GM12878 (cell line): ENCODE measurements around the gene ADARB1. TPM values are rescaled to one million over a fixed set of nuclear protein-coding genes. Genes with fewer than 3 reads are reported as not detected.

ENCODE experiments used
- ATAC-seq: fragments of 200-7000 bp; cut with Tn5 transposase; 3 replicates; pipeline ENCODE4 v1.9.1; 2020; ENCODE audit warnings: mild to moderate bottlenecking, moderate library complexity
- BruUV-seq: library from RNA; stranded (reverse); fragments of 400-500 nt; replicated peaks from 2 replicates; lab custom pipeline; 2021; lab: Mats Ljungman, UMichigan
- CTCF ChIA-PET: fragments of 300-600 bp; sonication (Branson Sonifier 250); formaldehyde crosslinking; extraction: SDS; loops from one replicate; lab custom pipeline; 2021; ENCODE audit warnings: inconsistent platforms; lab: Yijun Ruan, JAX
- POLR2A ChIA-PET: fragments of 350-600 bp; formaldehyde crosslinking; extraction: SDS; loops from one replicate; lab custom pipeline; 2021; ENCODE audit warnings: inconsistent platforms; lab: Charles Lee
- RAD21 ChIA-PET: fragments of 300-600 bp; sonication (Branson Sonifier 250); formaldehyde crosslinking; loops from one replicate; lab custom pipeline; 2023; ENCODE audit warnings: antibody characterized with exemption; ENCODE audit not compliant: unreplicated experiment; lab: Charles Lee
- SMC1A ChIA-PET: fragments of 300-600 bp; sonication (Branson Sonifier 250); formaldehyde crosslinking; loops from one replicate; lab custom pipeline; 2023; ENCODE audit not compliant: unreplicated experiment, uncharacterized antibody; lab: Charles Lee
- DNase-seq: peaks from one replicate; pipeline ENCODE4 v3.0.0-alpha.2; 2011; ENCODE audit warnings: low read depth, low spot score
- FAIRE-seq: peaks from 3 replicates; lab custom pipeline; 2011; peaks lifted over from hg19 to GRCh38; lab: Jason Lieb, UNC
- H2AFZ ChIP-seq: 2 replicates; pipeline ENCODE4 v1.6.0; 2011; ENCODE audit warnings: low read depth, low read length, control low read depth; ENCODE audit not compliant: control insufficient read depth
- H3K27ac ChIP-seq: 2 replicates; pipeline ENCODE4 v1.5.1; 2011; ENCODE audit warnings: control low read depth; ENCODE audit not compliant: control insufficient read depth, insufficient read depth
- H3K27me3 ChIP-seq, 2 experiments: replicated peaks in 1 of 2; 2 replicates each; pipeline versions ENCODE4 v1.6.0 to v1.6.1; 2011; ENCODE audit warnings: low read length in 1 of 2; ENCODE audit not compliant: control insufficient read depth in 2 of 2, insufficient read depth in 2 of 2
- H3K36me3 ChIP-seq, 2 experiments: 2 replicates each; pipeline ENCODE4 v1.5.1; 2011; ENCODE audit warnings: low read length in 1 of 2; ENCODE audit not compliant: control insufficient read depth in 2 of 2, insufficient read depth in 2 of 2
- H3K4me1 ChIP-seq: 2 replicates; pipeline ENCODE4 v1.6.1; 2011; ENCODE audit warnings: mild to moderate bottlenecking, low read length, moderate library complexity, mixed read lengths; ENCODE audit not compliant: control insufficient read depth, insufficient read depth
- H3K4me2 ChIP-seq: 2 replicates; pipeline ENCODE4 v1.6.0; 2011; ENCODE audit warnings: control low read depth; ENCODE audit not compliant: control insufficient read depth, insufficient read depth
- H3K4me3 ChIP-seq: fragments of 200-600 bp; sonication (generic); 2 replicates; pipeline ENCODE4 v1.5.1; 2016
- H3K79me2 ChIP-seq: 2 replicates; pipeline ENCODE4 v1.6.0; 2011; ENCODE audit warnings: low read length; ENCODE audit not compliant: control insufficient read depth, insufficient read depth
- H3K9ac ChIP-seq: 2 replicates; pipeline ENCODE4 v1.8.0; 2011; ENCODE audit warnings: low read length, control low read depth, mixed read lengths; ENCODE audit not compliant: control insufficient read depth, insufficient read depth
- H3K9me3 ChIP-seq: replicated peaks from 3 replicates; pipeline ENCODE4 v1.5.1; 2011; ENCODE audit warnings: mild to moderate bottlenecking, low read length; ENCODE audit not compliant: control insufficient read depth, insufficient read depth
- H4K20me1 ChIP-seq: 2 replicates; pipeline ENCODE4 v1.6.0; 2011; ENCODE audit not compliant: control insufficient read depth, insufficient read depth
- ELK1 ChIP-seq: IDR thresholded peaks from 2 replicates; pipeline ENCODE4 v1.6.1; 2012; ENCODE audit warnings: low read depth, low read length, improper control_type of control experiment
- HDGF ChIP-seq: fragments of 450-650 bp; IDR thresholded peaks from 2 replicates; pipeline ENCODE4 v1.6.1; 2016; ENCODE audit warnings: antibody characterized with exemption
- NRF1 ChIP-seq: conservative IDR thresholded peaks from 2 replicates; pipeline ENCODE4 v1.6.1; 2011; ENCODE audit warnings: mild to moderate bottlenecking, low read depth, low read length, improper control_type of control experiment
- ZNF384 ChIP-seq: IDR thresholded peaks from 2 replicates; pipeline ENCODE4 v1.6.1; 2012; ENCODE audit warnings: low read depth, mild to moderate bottlenecking, low read length, improper control_type of control experiment, borderline replicate concordance
- WGBS: methylation state at CpG from one replicate; pipeline ENCODE4 v1.1.6; 2016; ENCODE audit warnings: low lambda C conversion rate; ENCODE audit not compliant: insufficient replicate concordance, insufficient coverage; ENCODE audit errors: missing lambda C conversion rate; 5-methylcytosine and 5-hydroxymethylcytosine counted together
- in situ Hi-C: fragments of 300-500 bp; cut with MboI; formaldehyde crosslinking; loops from 9 replicates; pipeline ENCODE4 v1.14.3; 2018; ENCODE audit warnings: mixed read lengths
- intact Hi-C: fragments of 100-400 bp; cut with micrococcal nuclease; formaldehyde crosslinking; loops from one replicate; pipeline ENCODE4 v1.14.2; 2022; ENCODE audit not compliant: unreplicated experiment
- polyA plus RNA-seq, 11 experiments: library from polyadenylated mRNA; depleted of rRNA in 4 of 11; unstranded in 6 of 11; stranded (reverse) in 5 of 11; fragments of >200 nt; fragmentation: Nextera tagmentation in 4 of 11; fragmentation: Illumina TruSeq in 1 of 11; extraction: Ambion mirVana in 4 of 11; extraction: Trizol in 1 of 11; gene quantifications; 1 replicate in 1 of 11; 2 replicates in 10 of 11; pipeline versions ENCODE4 v1.2.1 to v1.2.3, GENCODE V29; 2011 to 2016; ENCODE audit warnings: inconsistent platforms in 2 of 11, missing spikeins in 2 of 11, low read depth in 1 of 11
- total RNA-seq, 4 experiments: library from RNA; depleted of rRNA in 3 of 4; stranded (reverse); fragments of >200 nt in 3 of 4; fragmentation: Illumina TruSeq in 1 of 4; extraction: Trizol in 1 of 4; gene quantifications; 2 replicates each; pipeline versions ENCODE4 v1.2.1 to v1.2.3, GENCODE V29; 2013 to 2021

Gene ADARB1
- total and polyA plus RNA-seq, 10 of the 15 experiments (the other 5 are each of a cell fraction or from before 2014, with no cell fraction given) = 5.7 to 61.7 (median 25.3) TPM

DNA sequence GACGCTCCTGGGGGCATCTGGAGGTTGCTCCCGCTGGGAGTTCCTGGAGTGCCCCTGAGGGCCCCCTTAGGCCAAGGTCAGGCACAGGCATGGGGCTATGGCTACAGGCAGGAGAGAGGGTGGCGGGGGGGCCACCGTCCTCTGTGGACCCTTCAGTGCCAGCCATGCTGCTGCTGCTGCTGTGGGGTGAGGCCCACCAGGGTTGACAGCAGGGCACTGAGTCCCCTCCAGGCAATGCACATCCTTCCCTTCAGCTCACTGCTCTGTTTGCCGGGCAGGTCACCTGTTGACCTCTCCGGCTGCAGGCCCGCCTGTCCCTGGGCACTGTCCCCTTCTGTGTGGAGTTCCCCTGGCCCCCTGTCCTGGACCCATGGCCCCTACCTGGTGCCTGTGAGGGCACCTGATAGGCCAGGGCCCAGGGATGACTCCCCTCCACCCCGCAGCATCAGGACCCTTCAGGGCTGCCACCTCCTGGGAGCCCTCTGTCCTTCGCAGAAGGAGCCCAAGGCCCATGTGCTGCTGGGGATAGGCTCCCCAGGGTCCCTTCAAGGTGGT is 34.1 kb upstream of the ADARB1 start (continued):
- no peak for TF ChIP-seq HDGF

- SMC1A ChIA-PET = no interaction called here
- H3K27ac ChIP-seq = no peak overlapping the region
Observed at GRCh38 chr21:45040739-45041138, 33.6 kb upstream of the ADARB1 start.

More at GRCh38 chr21:45040739-45041138, 33.6 kb upstream of the ADARB1 start:
- H3K4me2 ChIP-seq = no peak overlapping the region
- H4K20me1 ChIP-seq = no peaks in the 10 kb centered on the region
- peaks cover 0 to 2% of the 10 kb centered on the region in 2 experiments; a peak in 2 of 4 replicates for H3K27me3 ChIP-seq
- WGBS = 41% methylated on average over 15 of the region's 15 CpGs
- H3K9me3 ChIP-seq = peaks cover 7% of the 10 kb centered on the region; the same call in 1 of the 3 replicates
- no peak overlapping the region for H2AFZ ChIP-seq
- BruUV-seq = no TSS peak
- intact Hi-C loops = no loop called here
- H3K36me3 ChIP-seq = no peaks in the 10 kb centered on the region
- H3K4me1 ChIP-seq = no peaks in the 10 kb centered on the region
- FAIRE-seq = no peak
- POLR2A ChIA-PET = no interaction called here
- no peaks in the 10 kb centered on the region for H3K79me2 ChIP-seq
- in situ Hi-C loops = no loop called here
- RAD21 ChIA-PET = no interaction called here
- CTCF ChIA-PET = no interaction called here
- DNase-seq = no peak
- H3K9ac ChIP-seq = no peak overlapping the region
- H3K4me3 ChIP-seq = no peak overlapping the region
- no peak for ATAC-seq
- TF ChIP-seq ELK1 (no peak), NRF1 (no peak), ZNF384 (no peak)
